HepG2 (cell line): ENCODE measurements around the gene NDC1. TPM values are rescaled to one million over a fixed set of nuclear protein-coding genes. Genes with fewer than 3 reads are reported as not detected.
"Not testable (repeated sequence)": the region's sequence is repeated elsewhere in the genome, so short reads cannot be mapped to it uniquely, and the experiment has no call there.

Source experiments
- ATAC-seq: fragments of 200-7000 bp; cut with Tn5 transposase; 3 replicates; pipeline ENCODE4 v1.9.1; 2020; ENCODE audit warnings: mild to moderate bottlenecking, moderate library complexity
- BruUV-seq: library from RNA; stranded (reverse); fragments of 400-500 nt; replicated peaks from 2 replicates; lab custom pipeline; 2021; lab: Mats Ljungman, UMichigan
- CTCF ChIA-PET: fragments of 300-600 bp; formaldehyde crosslinking; extraction: SDS; loops from one replicate; lab custom pipeline; 2021; ENCODE audit warnings: low total read pairs, inconsistent platforms, low intra/inter-chr PET ratio; lab: Yijun Ruan, JAX
- POLR2A ChIA-PET: fragments of 350-600 bp; sonication (Branson Sonifier 250); formaldehyde crosslinking; loops from one replicate; lab custom pipeline; 2020; ENCODE audit warnings: antibody characterized with exemption, inconsistent platforms; lab: Yijun Ruan, JAX
- DNase-seq: peaks from one replicate; pipeline ENCODE4 v3.0.0-alpha.2; 2015; ENCODE audit warnings: low spot score
- FAIRE-seq: peaks from 3 replicates; lab custom pipeline; 2011; peaks lifted over from hg19 to GRCh38; lab: Jason Lieb, UNC
- H2AFZ ChIP-seq: one replicate; pipeline ENCODE4 v1.6.1; 2011; ENCODE audit warnings: low read length, inconsistent platforms
- H3K27ac ChIP-seq: fragments of 300-600 bp; 3 replicates; pipeline ENCODE4 v1.8.0; 2011; ENCODE audit warnings: mixed run types, mild to moderate bottlenecking, mixed read lengths, low read length, inconsistent platforms; ENCODE audit not compliant: insufficient read depth; ENCODE audit errors: extremely low read length
- H3K27me3 ChIP-seq, 2 experiments: fragments of 200-600 bp in 1 of 2; 2 replicates in 1 of 2; 3 replicates in 1 of 2; pipeline versions ENCODE4 v1.6.0 to v1.8.0; 2011; ENCODE audit warnings: low read length in 2 of 2, mild to moderate bottlenecking in 2 of 2, moderate library complexity in 2 of 2, inconsistent platforms in 1 of 2; ENCODE audit not compliant: insufficient read depth in 2 of 2, control insufficient read depth in 1 of 2
- H3K36me3 ChIP-seq, 2 experiments: fragments of 200-600 bp in 1 of 2; replicated peaks in 1 of 2; 2 replicates in 1 of 2; 3 replicates in 1 of 2; pipeline versions ENCODE4 v1.5.1 to v1.8.0; 2011; ENCODE audit warnings: low read length in 2 of 2, inconsistent platforms in 1 of 2; ENCODE audit not compliant: insufficient read depth in 2 of 2, control insufficient read depth in 1 of 2
- H3K4me1 ChIP-seq: 2 replicates; pipeline ENCODE4 v1.5.1; 2012; ENCODE audit warnings: low read length, inconsistent platforms; ENCODE audit not compliant: insufficient read depth
- H3K4me2 ChIP-seq: 2 replicates; pipeline ENCODE4 v1.6.0; 2011; ENCODE audit warnings: low read depth, low read length, inconsistent platforms
- H3K4me3 ChIP-seq, 3 experiments: fragments of 200-600 bp in 1 of 3; sonication (generic), shearing (Covaris generic) in 1 of 3; replicated peaks in 1 of 3; 2 replicates each; pipeline ENCODE4 v1.5.1; 2011 to 2016; ENCODE audit warnings: low read length in 3 of 3, inconsistent platforms in 2 of 3, low read depth in 2 of 3, mild to moderate bottlenecking in 2 of 3, control low read depth in 1 of 3, mixed read lengths in 1 of 3; ENCODE audit not compliant: insufficient read depth in 1 of 3
- H3K79me2 ChIP-seq: one replicate; pipeline ENCODE4 v1.6.1; 2011; ENCODE audit warnings: low read length, inconsistent platforms; ENCODE audit not compliant: insufficient read depth
- H3K9ac ChIP-seq: 2 replicates; pipeline ENCODE4 v1.6.0; 2011; ENCODE audit warnings: mild to moderate bottlenecking, low read depth, low read length, inconsistent platforms; ENCODE audit not compliant: insufficient read depth
- H3K9me3 ChIP-seq: 2 replicates; pipeline ENCODE4 v1.5.1; 2012; ENCODE audit warnings: mild to moderate bottlenecking, low read length
- H4K20me1 ChIP-seq: 2 replicates; pipeline ENCODE4 v1.6.0; 2011; ENCODE audit warnings: inconsistent platforms, mild to moderate bottlenecking, low read length, moderate library complexity; ENCODE audit not compliant: insufficient read depth
- POGK ChIP-seq: sonication (generic); formaldehyde crosslinking; conservative IDR thresholded peaks from 2 replicates; pipeline ENCODE4 v1.8.0; 2022; ENCODE audit warnings: mild to moderate bottlenecking, moderate library complexity, missing genetic modification reagents
- STAG1 ChIP-seq: sonication (generic); formaldehyde crosslinking; IDR thresholded peaks from 2 replicates; pipeline ENCODE4 v1.4.0; 2020; ENCODE audit warnings: missing genetic modification reagents
- WGBS: methylation state at CpG from one replicate; pipeline ENCODE4 v1.1.6; 2017; ENCODE audit warnings: low lambda C conversion rate; 5-methylcytosine and 5-hydroxymethylcytosine counted together
- in situ Hi-C: cut with HindIII; loops from 2 replicates; pipeline ENCODE4 v1.10.0; 2017; ENCODE audit warnings: low pct_unique_long_range_greater_than_20kb; ENCODE audit not compliant: extremely low pct_ligation_motif_present
- intact Hi-C: fragments of 100-400 bp; cut with micrococcal nuclease; formaldehyde crosslinking; loops from one replicate; pipeline ENCODE4 v1.10.0; 2022; ENCODE audit not compliant: unreplicated experiment
- polyA plus RNA-seq, 8 experiments: library from polyadenylated mRNA; depleted of rRNA in 3 of 8; stranded (reverse) in 7 of 8; unstranded in 1 of 8; fragments of >200 nt; fragmentation: Illumina TruSeq in 4 of 8; extraction: Trizol in 4 of 8; gene quantifications; 2 replicates each; pipeline versions ENCODE4 v1.2.1 to v1.2.3, GENCODE V29; 2011 to 2016; ENCODE audit warnings: low read depth in 4 of 8, missing spikeins in 1 of 8, mixed read lengths in 1 of 8; ENCODE audit not compliant: insufficient read depth in 1 of 8
- total RNA-seq, 5 experiments: library from RNA; depleted of rRNA; stranded (reverse); fragments of >200 nt; fragmentation: Illumina TruSeq; extraction: Trizol; gene quantifications; 2 replicates each; pipeline ENCODE4 v1.2.3, GENCODE V29; 2016; ENCODE audit warnings: low read depth in 1 of 5

NDC1 gene
- total and polyA plus RNA-seq, 2 of the 13 experiments (the other 11 are each of a cell fraction or from before 2014, with no cell fraction given) = 38.1 to 50.9 TPM

GRCh38 chr1:53763461-53763860, 74.6 kb downstream of the NDC1 start:
- Histone ChIP-seq H3K4me2 (no peak overlapping the region), H3K36me3 (peaks cover 0 to 20% of the 10 kb centered on the region in 2 experiments; a peak in 2 of 5 replicates), H3K27ac (no peak overlapping the region), H3K79me2 (no peaks in the 10 kb centered on the region), H2AFZ (no peak overlapping the region), H3K4me1 (no peaks in the 10 kb centered on the region), H3K9ac (no peak overlapping the region), H4K20me1 (no peaks in the 10 kb centered on the region), H3K4me3 (no peak overlapping the region), H3K9me3 (no peaks in the 10 kb centered on the region), H3K27me3 (no peaks in the 10 kb centered on the region)
- ChIA-PET POLR2A (no interaction called here), CTCF (no interaction called here)
- intact Hi-C loops (no loop called here), in situ Hi-C loops (no loop called here)
- no TSS peak for BruUV-seq
- WGBS = 80% methylated on average over 4 of the region's 4 CpGs
- FAIRE-seq = no peak
- ATAC-seq = no peak
- DNase-seq = no peak
- TF ChIP-seq STAG1 (CRISPR knock-in tag) (0 out of 2 replicates have a peak, but pooled peaks have one; percentile 13), POGK (CRISPR knock-in tag) (no peak)

GRCh38 chr1:53760497-53760896, 77.6 kb downstream of the NDC1 start:
- not testable (repeated sequence) for FAIRE-seq

More at GRCh38 chr1:53760497-53760896, 77.6 kb downstream of the NDC1 start:
- WGBS = 86% methylated on average over 7 of the region's 7 CpGs
- H3K4me2 ChIP-seq, in situ Hi-C loops, H3K27me3 ChIP-seq, H3K79me2 ChIP-seq, CTCF ChIA-PET, H3K27ac ChIP-seq, POLR2A ChIA-PET, H3K9me3 ChIP-seq, intact Hi-C loops, H3K36me3 ChIP-seq, H3K4me3 ChIP-seq, H3K9ac ChIP-seq, H4K20me1 ChIP-seq, H3K4me1 ChIP-seq, H2AFZ ChIP-seq, DNase-seq, BruUV-seq, ATAC-seq: not testable (repeated sequence)
